Loucy (cell line): ENCODE data around the gene CKS1B.

Experiments
- H2AFZ ChIP-seq: fragments of 200-600 bp; sonication (generic); 2 replicates; pipeline ENCODE4 v1.6.0; 2016; ENCODE audit warnings: antibody characterized with exemption, mild to moderate bottlenecking, low read length, moderate library complexity
- H3F3A ChIP-seq: fragments of 200-600 bp; 2 replicates; pipeline ENCODE4 v1.6.0; 2016; ENCODE audit warnings: antibody characterized with exemption, low read depth, mild to moderate bottlenecking
- H3K27me3 ChIP-seq: fragments of 200-600 bp; sonication (generic); 2 replicates; pipeline ENCODE4 v1.6.1; 2014; ENCODE audit warnings: low read length, mild to moderate bottlenecking; ENCODE audit not compliant: insufficient read depth, poor library complexity, severe bottlenecking
- H3K36me3 ChIP-seq: fragments of 200-600 bp; sonication (generic); 2 replicates; pipeline ENCODE4 v1.6.1; 2016; ENCODE audit warnings: low read length; ENCODE audit not compliant: insufficient read depth
- H3K4me1 ChIP-seq: fragments of 200-600 bp; sonication (generic); 2 replicates; pipeline ENCODE4 v1.5.1; 2014; ENCODE audit warnings: low read length, mild to moderate bottlenecking; ENCODE audit not compliant: insufficient read depth, poor library complexity, severe bottlenecking
- H3K4me2 ChIP-seq: fragments of 200-600 bp; sonication (generic); 2 replicates; pipeline ENCODE4 v1.6.0; 2014; ENCODE audit warnings: antibody characterized with exemption, low read length, low read depth, mild to moderate bottlenecking; ENCODE audit not compliant: poor library complexity, severe bottlenecking
- H3K4me3 ChIP-seq: fragments of 200-600 bp; sonication (generic); 2 replicates; pipeline ENCODE4 v1.5.1; 2014; ENCODE audit warnings: low read length, mild to moderate bottlenecking, mixed read lengths; ENCODE audit not compliant: poor library complexity, severe bottlenecking
- H3K79me2 ChIP-seq: fragments of 200-600 bp; sonication (generic); 2 replicates; pipeline ENCODE4 v1.6.1; 2014; ENCODE audit warnings: low read length; ENCODE audit not compliant: insufficient read depth
- H3K9ac ChIP-seq: fragments of 200-600 bp; sonication (generic); 2 replicates; pipeline ENCODE4 v1.6.0; 2014; ENCODE audit warnings: mild to moderate bottlenecking, low read depth, low read length, moderate library complexity; ENCODE audit not compliant: poor library complexity, severe bottlenecking
- H3K9me2 ChIP-seq: fragments of 200-600 bp; sonication (generic); replicated peaks from 2 replicates; pipeline ENCODE4 v1.6.1; 2016; ENCODE audit warnings: low read depth, low read length, mixed read lengths
- H3K9me3 ChIP-seq: fragments of 200-600 bp; sonication (generic); 2 replicates; pipeline ENCODE4 v1.6.1; 2014; ENCODE audit warnings: mild to moderate bottlenecking, antibody characterized with exemption, low read length, low read depth; ENCODE audit not compliant: insufficient read depth
- H4K20me1 ChIP-seq: fragments of 200-600 bp; sonication (generic); 2 replicates; pipeline ENCODE4 v1.6.0; 2014; ENCODE audit warnings: antibody characterized with exemption, low read length, mild to moderate bottlenecking; ENCODE audit not compliant: insufficient read depth, poor library complexity, severe bottlenecking
- EZH2phosphoT487 ChIP-seq: fragments of 200-600 bp; IDR thresholded peaks from 2 replicates; pipeline ENCODE4 v1.6.1; 2018; ENCODE audit warnings: antibody characterized with exemption, mild to moderate bottlenecking, moderate library complexity, borderline replicate concordance
- TF ChIP-seq, protein P1 (sequence below): fragments of 200-600 bp; sonication (generic); conservative IDR thresholded peaks from 2 replicates; pipeline ENCODE4 v1.5.1; 2014; ENCODE audit warnings: mild to moderate bottlenecking, antibody characterized with exemption, low read length

The CKS1B gene

DNA sequence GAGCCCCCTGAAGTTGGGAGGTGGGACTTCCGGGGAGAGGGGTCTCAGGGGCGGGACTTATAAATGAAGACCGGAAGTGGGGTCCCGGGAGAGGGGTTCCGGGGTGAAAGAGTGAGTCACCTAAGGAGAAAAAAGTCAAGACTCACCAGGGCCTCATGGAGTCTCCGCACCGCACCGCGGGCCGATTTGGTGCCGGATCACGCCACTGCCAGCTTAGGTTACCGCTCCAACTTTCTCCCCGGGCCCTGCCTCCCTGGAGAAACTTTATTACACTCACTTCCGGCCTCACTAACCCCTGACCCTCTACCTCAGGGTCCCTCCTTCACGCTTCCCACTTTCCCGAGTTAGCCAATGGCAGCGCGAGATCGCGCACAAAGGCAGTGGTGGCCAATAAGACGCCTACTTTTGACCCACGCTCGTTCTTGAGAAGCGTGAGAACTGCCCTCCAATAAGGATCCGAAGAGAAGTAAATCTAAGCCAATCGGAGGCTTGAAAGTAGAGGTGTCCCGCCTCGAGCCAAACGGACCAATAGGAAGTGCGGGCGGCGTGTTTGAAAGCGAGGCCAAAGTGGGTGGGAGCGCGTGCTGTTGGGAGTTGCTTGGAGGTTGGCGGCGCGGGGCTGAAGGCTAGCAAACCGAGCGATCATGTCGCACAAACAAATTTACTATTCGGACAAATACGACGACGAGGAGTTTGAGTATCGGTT is at the start of gene CKS1B:
TSS of gene CKS1B (plus strand) at position 580 of the 706 bp plus-strand sequence. CDS start at position 645, 65 bp downstream.
- TF ChIP-seq EZH2phosphoT487, result no peak
- TF ChIP-seq, protein P1, sequence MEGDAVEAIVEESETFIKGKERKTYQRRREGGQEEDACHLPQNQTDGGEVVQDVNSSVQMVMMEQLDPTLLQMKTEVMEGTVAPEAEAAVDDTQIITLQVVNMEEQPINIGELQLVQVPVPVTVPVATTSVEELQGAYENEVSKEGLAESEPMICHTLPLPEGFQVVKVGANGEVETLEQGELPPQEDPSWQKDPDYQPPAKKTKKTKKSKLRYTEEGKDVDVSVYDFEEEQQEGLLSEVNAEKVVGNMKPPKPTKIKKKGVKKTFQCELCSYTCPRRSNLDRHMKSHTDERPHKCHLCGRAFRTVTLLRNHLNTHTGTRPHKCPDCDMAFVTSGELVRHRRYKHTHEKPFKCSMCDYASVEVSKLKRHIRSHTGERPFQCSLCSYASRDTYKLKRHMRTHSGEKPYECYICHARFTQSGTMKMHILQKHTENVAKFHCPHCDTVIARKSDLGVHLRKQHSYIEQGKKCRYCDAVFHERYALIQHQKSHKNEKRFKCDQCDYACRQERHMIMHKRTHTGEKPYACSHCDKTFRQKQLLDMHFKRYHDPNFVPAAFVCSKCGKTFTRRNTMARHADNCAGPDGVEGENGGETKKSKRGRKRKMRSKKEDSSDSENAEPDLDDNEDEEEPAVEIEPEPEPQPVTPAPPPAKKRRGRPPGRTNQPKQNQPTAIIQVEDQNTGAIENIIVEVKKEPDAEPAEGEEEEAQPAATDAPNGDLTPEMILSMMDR, result no peak
- H3K36me3 ChIP-seq, result peaks cover 13% of the 10 kb centered on the region; the same call in 1 of the 2 replicates
- H3K4me3 ChIP-seq, result peak within 1 kb of the TSS; percentile 94
- H3K9ac ChIP-seq, result peak within 1 kb of the TSS; percentile 95
- peak within 1 kb of the TSS; percentile 89 for H3K4me2 ChIP-seq
- H3K4me1 ChIP-seq, result peaks cover 51% of the 10 kb centered on the region
- H4K20me1 ChIP-seq, result peaks cover 36% of the 10 kb centered on the region
- H3K79me2 ChIP-seq, result peaks cover 79% of the 10 kb centered on the region
- peak within 1 kb of the TSS; percentile 47; the same call in 1 of the 2 replicates for H2AFZ ChIP-seq
- H3K9me3 ChIP-seq, result no peaks in the 10 kb centered on the region
- H3F3A ChIP-seq, result peaks cover 3% of the 10 kb centered on the region; the same call in 1 of the 2 replicates
- H3K9me2 ChIP-seq, result no peaks in the 10 kb centered on the region
- H3K27me3 ChIP-seq, result no peaks in the 10 kb centered on the region

- no peaks in the 10 kb centered on the region for H3K27me3 ChIP-seq
- no peaks in the 10 kb centered on the region for H3K9me2 ChIP-seq
- TF ChIP-seq, protein P1, result no peak
- TF ChIP-seq EZH2phosphoT487, result no peak
- no peaks in the 10 kb centered on the region for H3K79me2 ChIP-seq
- no peak overlapping the region for H3K4me3 ChIP-seq
- no peak overlapping the region for H2AFZ ChIP-seq
- H3K4me2 ChIP-seq, result peak overlapping the region; percentile 55
- H3K36me3 ChIP-seq, result no peaks in the 10 kb centered on the region
- peak overlapping the region; percentile 70 for H3K9ac ChIP-seq
- peaks cover 26% of the 10 kb centered on the region for H3K4me1 ChIP-seq
- H4K20me1 ChIP-seq, result no peaks in the 10 kb centered on the region
- no peaks in the 10 kb centered on the region for H3F3A ChIP-seq
- H3K9me3 ChIP-seq, result no peaks in the 10 kb centered on the region
These were observed 48.9 kb upstream of the CKS1B start for GRCh38 chr1:154925335-154926170.

DNA sequence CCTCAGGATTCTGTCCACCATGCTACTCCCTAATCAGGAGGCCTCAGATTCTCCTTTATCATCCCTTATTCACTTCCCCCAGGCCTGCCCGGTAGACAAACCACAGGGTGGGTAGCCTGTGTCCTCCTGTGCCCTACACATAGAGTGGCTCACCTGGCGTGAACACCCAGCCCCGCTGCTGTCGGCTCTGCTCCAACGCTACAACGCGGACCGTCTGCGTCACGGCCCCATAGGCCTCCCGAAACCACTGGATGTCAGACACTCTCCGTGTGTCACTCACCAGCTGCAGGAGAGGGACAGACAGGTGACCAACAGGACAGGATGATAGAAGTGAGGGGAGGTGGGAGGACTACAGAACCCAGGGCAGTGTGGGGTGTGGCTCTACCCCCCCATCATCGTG is 48.3 kb upstream of the CKS1B start:
- Histone ChIP-seq H2AFZ (no peak overlapping the region), H3K4me2 (peak overlapping the region; percentile 55), H3K4me3 (no peak overlapping the region), H3F3A (no peaks in the 10 kb centered on the region), H3K9ac (peak overlapping the region; percentile 70), H3K9me3 (no peaks in the 10 kb centered on the region), H3K4me1 (peaks cover 26% of the 10 kb centered on the region), H4K20me1 (no peaks in the 10 kb centered on the region), H3K9me2 (no peaks in the 10 kb centered on the region), H3K27me3 (no peaks in the 10 kb centered on the region), H3K36me3 (no peaks in the 10 kb centered on the region), H3K79me2 (no peaks in the 10 kb centered on the region)
- TF ChIP-seq EZH2phosphoT487, result no peak
- TF ChIP-seq, protein P1, result no peak
